GM12891 (cell line): Measurements from ENCODE around the gene IL20RA.

Experiments
- POLR2A ChIP-seq: IDR thresholded peaks from 2 replicates; pipeline ENCODE4 v1.6.1; 2011; ENCODE audit warnings: low read depth, low read length, control low read depth
- POLR2AphosphoS5 ChIP-seq: IDR thresholded peaks from 2 replicates; pipeline ENCODE4 v1.6.1; 2011; ENCODE audit warnings: low read depth, low read length, control low read depth
- POU2F2 ChIP-seq: IDR thresholded peaks from 2 replicates; pipeline ENCODE4 v1.6.1; 2011; ENCODE audit warnings: low read depth, mild to moderate bottlenecking, control low read depth, low read length, moderate library complexity
- SPI1 ChIP-seq: IDR thresholded peaks from 2 replicates; pipeline ENCODE4 v1.6.1; 2011; ENCODE audit warnings: low read depth, low read length, control low read depth
- TAF1 ChIP-seq: IDR thresholded peaks from 2 replicates; pipeline ENCODE4 v1.6.1; 2011; ENCODE audit warnings: low read depth, low read length, control low read depth

DNA sequence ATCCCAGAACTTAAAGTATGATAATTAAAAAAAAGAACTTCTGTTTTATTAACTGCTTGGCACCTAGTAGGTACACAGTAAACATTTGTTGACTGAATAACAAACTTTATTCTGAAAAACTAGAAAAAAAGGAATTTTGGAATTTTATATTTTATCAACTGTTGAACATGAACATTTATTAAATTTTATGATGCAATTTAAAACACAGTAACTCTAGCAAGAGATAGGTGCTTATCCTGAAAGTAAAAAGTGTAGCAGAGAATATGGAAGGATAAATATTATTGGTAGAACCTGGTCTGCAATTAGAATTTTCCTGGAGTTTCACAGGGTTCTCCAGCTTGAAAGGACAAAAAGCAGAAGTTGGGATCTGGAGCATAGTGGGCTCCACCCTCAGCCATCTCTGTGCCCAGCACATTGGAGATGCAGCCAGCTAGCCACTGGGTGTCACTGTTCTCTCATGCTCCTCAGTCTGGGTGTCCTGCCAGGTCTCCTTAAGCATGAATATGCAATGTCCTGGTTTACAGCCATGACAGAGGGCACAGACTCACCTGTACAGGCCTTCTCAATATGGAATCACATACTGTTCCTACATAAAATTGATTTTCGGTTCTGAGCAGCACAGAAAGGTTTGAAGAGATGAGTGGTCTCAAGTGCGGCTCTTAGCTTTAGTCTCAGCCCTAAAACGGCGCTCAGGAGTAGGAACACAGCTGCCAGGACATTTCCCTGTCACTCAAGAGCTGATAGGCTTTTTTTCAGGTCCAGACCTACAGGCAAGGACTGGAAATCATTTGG, 31.7 kb upstream of the IL20RA start:
- TF ChIP-seq POLR2AphosphoS5 (no peak), POLR2A (no peak), POU2F2 (peak; percentile 100), TAF1 (no peak), SPI1 (peak; percentile 76)
